NOMO-1 (cell line): ENCODE measurements around the gene XPC.
"Not testable (repeated sequence)": the region's sequence is repeated elsewhere in the genome, so short reads cannot be mapped to it uniquely, and the experiment has no call there.

Experiments
- DNase-seq, 2 experiments: peaks; one replicate each; lab custom pipeline; 2025; ENCODE audit not compliant: unreplicated experiment in 2 of 2; lab: John Stamatoyannopoulos, UW

The XPC gene

GRCh38 chr3:14178247-14179113, at the start of gene XPC, which contains the start of gene LSM3:
Gene XPC, minus strand, starts transcription at chr3:14178601. Its CDS starts 33 bp downstream, at chr3:14178568.
Gene LSM3, plus strand, starts transcription at chr3:14178817. Its CDS starts 44 bp downstream, at chr3:14178861.
- peak; percentile 97 to 99 for DNase-seq

GRCh38 chr3:14227856-14228255, 49.5 kb upstream of the XPC start:
- DNase-seq, result no peak

GRCh38 chr3:14226351-14226750, 48.0 kb upstream of the XPC start:
- not testable (repeated sequence) for DNase-seq

GRCh38 chr3:14225421-14225820, 47.0 kb upstream of the XPC start:
- DNase-seq, result peak; percentile 15 to 49

GRCh38 chr3:14224895-14225294, 46.5 kb upstream of the XPC start:
- no peak for DNase-seq

GRCh38 chr3:14223595-14223994, 45.2 kb upstream of the XPC start:
- DNase-seq, result no peak

GRCh38 chr3:14222900-14223594, 44.6 kb upstream of the XPC start:
- no peak for DNase-seq

- DNase-seq, result no peak
Measured at GRCh38 chr3:14222457-14222856, 44.1 kb upstream of the XPC start.

- DNase-seq, result no peak
Measured at GRCh38 chr3:14221902-14222301, 43.5 kb upstream of the XPC start.

GRCh38 chr3:14220933-14221332, 42.5 kb upstream of the XPC start:
- DNase-seq, result no peak

GRCh38 chr3:14218355-14218754, 40.0 kb upstream of the XPC start:
- no peak for DNase-seq

- DNase-seq, result no peak
Measured at GRCh38 chr3:14216257-14217048, 38.1 kb upstream of the XPC start.

GRCh38 chr3:14214764-14215163, 36.4 kb upstream of the XPC start:
- no peak for DNase-seq

- no peak for DNase-seq
Measured at GRCh38 chr3:14213066-14213774, 34.8 kb upstream of the XPC start.

GRCh38 chr3:14212032-14212431, 33.6 kb upstream of the XPC start:
- DNase-seq, result no peak

GRCh38 chr3:14211621-14212020, 33.2 kb upstream of the XPC start:
- DNase-seq, result no peak

- no peak for DNase-seq
Measured at GRCh38 chr3:14210843-14211594, 32.6 kb upstream of the XPC start.

GRCh38 chr3:14210290-14210688, 31.9 kb upstream of the XPC start:
- no peak for DNase-seq

GRCh38 chr3:14209581-14210289, 31.3 kb upstream of the XPC start:
- no peak for DNase-seq
